ENCODE data around the gene SLC16A13.

SLC16A13 gene

GRCh38 chr17:7060165-7060891 lies 24.5 kb downstream of the SLC16A13 start:
- TF ChIP-seq, protein P1, sequence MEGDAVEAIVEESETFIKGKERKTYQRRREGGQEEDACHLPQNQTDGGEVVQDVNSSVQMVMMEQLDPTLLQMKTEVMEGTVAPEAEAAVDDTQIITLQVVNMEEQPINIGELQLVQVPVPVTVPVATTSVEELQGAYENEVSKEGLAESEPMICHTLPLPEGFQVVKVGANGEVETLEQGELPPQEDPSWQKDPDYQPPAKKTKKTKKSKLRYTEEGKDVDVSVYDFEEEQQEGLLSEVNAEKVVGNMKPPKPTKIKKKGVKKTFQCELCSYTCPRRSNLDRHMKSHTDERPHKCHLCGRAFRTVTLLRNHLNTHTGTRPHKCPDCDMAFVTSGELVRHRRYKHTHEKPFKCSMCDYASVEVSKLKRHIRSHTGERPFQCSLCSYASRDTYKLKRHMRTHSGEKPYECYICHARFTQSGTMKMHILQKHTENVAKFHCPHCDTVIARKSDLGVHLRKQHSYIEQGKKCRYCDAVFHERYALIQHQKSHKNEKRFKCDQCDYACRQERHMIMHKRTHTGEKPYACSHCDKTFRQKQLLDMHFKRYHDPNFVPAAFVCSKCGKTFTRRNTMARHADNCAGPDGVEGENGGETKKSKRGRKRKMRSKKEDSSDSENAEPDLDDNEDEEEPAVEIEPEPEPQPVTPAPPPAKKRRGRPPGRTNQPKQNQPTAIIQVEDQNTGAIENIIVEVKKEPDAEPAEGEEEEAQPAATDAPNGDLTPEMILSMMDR (IDR thresholded peaks at IDR 0.05; ENCODE audit: low read depth, low read length), result no peak
- no peak for DNase-seq (ENCODE audit: extremely low read depth, low read depth)

DNA sequence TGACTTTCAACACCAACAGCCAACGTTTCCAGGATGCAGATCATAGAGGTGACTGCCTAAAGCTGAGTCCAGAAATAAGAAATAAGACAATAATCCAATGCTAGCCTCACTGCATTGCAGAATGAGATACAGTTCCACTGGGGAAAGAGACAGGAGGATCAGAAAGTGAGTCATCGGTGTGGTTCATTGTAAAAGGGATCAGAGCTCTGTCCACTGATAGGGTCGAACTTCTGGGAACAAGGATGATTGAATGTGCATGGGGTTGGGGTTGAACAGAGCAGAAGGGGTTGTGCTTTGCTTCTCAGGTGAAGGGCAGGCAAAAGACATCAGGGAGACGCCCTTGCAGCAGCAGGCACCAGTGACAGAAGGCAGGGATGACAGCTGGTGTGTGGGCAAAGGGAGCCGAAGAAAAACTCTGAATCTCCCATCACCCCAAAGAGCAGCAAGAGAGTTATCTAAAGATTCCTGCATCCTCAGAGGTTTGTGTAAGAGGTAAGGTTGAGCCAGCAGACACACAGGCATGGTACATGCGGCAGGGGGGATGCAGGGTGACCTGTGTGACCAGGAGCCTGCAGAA lies 27.8 kb downstream of the SLC16A13 start:
- TF ChIP-seq, protein P1 (IDR thresholded peaks at IDR 0.05; ENCODE audit: low read depth, low read length), result no peak
- no peak for DNase-seq (ENCODE audit: extremely low read depth, low read depth)

- TF ChIP-seq, protein P1 (IDR thresholded peaks at IDR 0.05; ENCODE audit: low read depth, low read length), result no peak
- DNase-seq (ENCODE audit: extremely low read depth, low read depth), result no peak
These were observed 28.4 kb downstream of the SLC16A13 start for GRCh38 chr17:7064261-7064660.

DNA sequence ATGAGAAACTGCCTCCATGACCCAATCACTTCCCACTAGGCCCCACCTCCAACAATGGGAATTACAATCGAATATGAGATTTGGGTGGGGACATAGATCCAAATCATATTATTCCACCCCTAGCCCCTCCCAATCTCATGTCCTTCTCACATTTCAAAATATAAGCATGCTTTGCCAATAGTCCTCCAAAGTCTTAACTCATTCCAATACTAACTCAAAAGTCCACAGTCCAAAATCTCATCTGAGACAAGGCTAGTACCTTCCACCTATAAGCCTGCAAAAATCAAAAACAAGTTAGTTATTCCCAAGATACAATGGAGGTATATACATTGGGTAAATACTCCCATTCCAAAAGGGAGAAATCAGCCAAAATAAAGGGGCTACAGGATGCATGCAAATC lies 31.4 kb downstream of the SLC16A13 start:
- TF ChIP-seq, protein P1 (IDR thresholded peaks at IDR 0.05; ENCODE audit: low read depth, low read length), result no peak
- no peak for DNase-seq (ENCODE audit: extremely low read depth, low read depth)

GRCh38 chr17:7068268-7068667 lies 32.5 kb downstream of the SLC16A13 start:
- TF ChIP-seq, protein P1 (IDR thresholded peaks at IDR 0.05; ENCODE audit: low read depth, low read length), result no peak
- no peak for DNase-seq (ENCODE audit: extremely low read depth, low read depth)

DNA sequence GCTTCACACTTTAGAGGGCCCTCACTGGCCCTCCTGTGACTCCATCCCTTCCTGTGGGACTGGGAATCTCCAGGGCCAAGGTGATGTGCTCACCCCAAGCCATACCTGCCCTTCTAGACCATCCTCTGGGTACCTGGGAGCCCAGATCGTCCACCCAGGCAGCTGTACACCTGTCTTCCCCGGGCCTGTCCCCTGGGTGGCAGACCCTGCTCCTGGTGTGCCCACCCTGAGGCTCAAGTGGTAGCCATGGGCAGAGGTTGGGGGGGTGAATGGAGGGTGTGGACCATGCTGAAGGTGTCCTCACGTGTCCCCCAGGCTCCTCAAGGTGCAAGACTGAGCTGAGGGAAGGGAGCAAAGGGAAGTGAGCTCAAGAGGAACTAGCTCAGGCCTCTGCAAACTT lies 34.9 kb downstream of the SLC16A13 start:
- DNase-seq (ENCODE audit: extremely low read depth, low read depth), result no peak

DNA sequence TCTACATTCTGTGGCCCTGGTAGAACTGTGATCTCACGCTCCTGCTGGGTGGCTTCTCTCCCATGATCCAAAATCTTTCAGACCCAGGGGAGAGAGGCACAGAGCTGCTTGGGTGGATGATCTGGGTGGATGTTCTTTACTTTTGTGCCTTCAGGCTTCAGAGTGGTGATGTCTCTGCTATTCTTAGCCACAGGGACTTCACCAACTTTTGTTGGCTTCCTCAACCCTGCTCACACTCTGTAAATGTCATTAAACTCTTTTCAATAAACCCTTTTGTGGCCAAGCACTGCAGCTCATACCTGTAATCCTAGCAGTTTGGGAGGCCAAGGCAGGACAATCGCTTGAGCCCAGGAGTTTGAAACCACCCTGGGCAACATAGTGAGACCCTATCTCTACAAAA lies 36.6 kb downstream of the SLC16A13 start:
- no peak for DNase-seq (ENCODE audit: extremely low read depth, low read depth)
- TF ChIP-seq, protein P1 (IDR thresholded peaks at IDR 0.05; ENCODE audit: low read depth, low read length), result no peak

More for the DNA sequence above, 34.9 kb downstream of the SLC16A13 start:
- TF ChIP-seq, protein P1 (IDR thresholded peaks at IDR 0.05; ENCODE audit: low read depth, low read length), result no peak

Data from AG09319 (cell line).